Lung (tissue), 12 donors: ENCODE measurements around the gene BRD4. TPM values are rescaled to one million over a fixed set of nuclear protein-coding genes. Genes with fewer than 3 reads are reported as not detected.

ENCODE experiments used
- ATAC-seq: fragments of 200-7000 bp; cut with Tn5 transposase; one replicate; pipeline ENCODE4 v1.9.1; 2020; ENCODE audit warnings: moderate number of reproducible peaks; ENCODE audit not compliant: insufficient read depth, low FRiP score
- DNase-seq, 3 donors: peaks; one replicate each; pipeline ENCODE4 v3.0.0-alpha.2; 2013 to 2017
- H3K27ac ChIP-seq, 2 donors: one replicate each; pipeline ENCODE4 v1.5.1; 2013; ENCODE audit warnings: mild to moderate bottlenecking in 2 of 2, moderate library complexity in 2 of 2, control low read depth in 1 of 2, inconsistent platforms in 1 of 2, low read depth in 1 of 2, low read length in 1 of 2
- H3K27me3 ChIP-seq, 3 donors: one replicate each; pipeline ENCODE4 v1.5.1; 2013; ENCODE audit warnings: low read length in 2 of 3; ENCODE audit not compliant: control insufficient read depth in 3 of 3, insufficient read depth in 3 of 3
- H3K36me3 ChIP-seq, 4 donors: one replicate each; pipeline ENCODE4 v1.5.1; 2013; ENCODE audit warnings: low read length in 4 of 4, mild to moderate bottlenecking in 1 of 4, moderate library complexity in 1 of 4; ENCODE audit not compliant: control insufficient read depth in 4 of 4, insufficient read depth in 4 of 4
- H3K4me1 ChIP-seq, 5 donors: one replicate each; pipeline ENCODE4 v1.5.1; 2013; ENCODE audit warnings: low read length in 5 of 5, mild to moderate bottlenecking in 2 of 5, moderate library complexity in 1 of 5; ENCODE audit not compliant: control insufficient read depth in 5 of 5, insufficient read depth in 5 of 5
- H3K4me3 ChIP-seq: one replicate; pipeline ENCODE4 v1.5.1; 2013; ENCODE audit warnings: mild to moderate bottlenecking, control low read depth, moderate library complexity
- H3K9ac ChIP-seq, 2 donors: one replicate each; pipeline ENCODE4 v1.5.1; 2013; ENCODE audit warnings: low read length in 2 of 2, control low read depth in 1 of 2; ENCODE audit not compliant: insufficient read depth in 1 of 2
- H3K9me3 ChIP-seq, 4 donors: one replicate each; pipeline ENCODE4 v1.5.1; 2013; ENCODE audit warnings: low read length in 3 of 4, mild to moderate bottlenecking in 1 of 4, moderate library complexity in 1 of 4; ENCODE audit not compliant: control insufficient read depth in 4 of 4, insufficient read depth in 3 of 4
- CTCF ChIP-seq: IDR thresholded peaks from 2 replicates; pipeline ENCODE4 v1.5.1; 2012; ENCODE audit warnings: mild to moderate bottlenecking; ENCODE audit errors: control extremely low read depth, extremely low read depth
- WGBS, 2 donors: extraction: QIAGEN DNeasy Blood & Tissue Kit; methylation state at CpG; one replicate each; pipeline ENCODE4 v1.1.7; 2013; 5-methylcytosine and 5-hydroxymethylcytosine counted together
- polyA plus RNA-seq, 2 donors: library from polyadenylated mRNA; stranded (reverse); fragments of 200-250 nt; gene quantifications; one replicate each; pipeline ENCODE4 v1.2.1, GENCODE V29; 2013
- total RNA-seq, 2 donors: library from RNA; depleted of rRNA in 1 of 2; stranded (reverse); fragments of >200 nt in 1 of 2; gene quantifications; one replicate each; pipeline ENCODE4 v1.2.1, GENCODE V29; 2014 to 2021
- donor health status: control.
- donor health status: control.
- donor health status: Bipolar disorder and iron deficiency.
- donor health status: healthy.
- donor health status: DM: yes; HTN: yes; CAD: no.

Gene BRD4
- total and polyA plus RNA-seq, 4 donors: 23.2 to 89.0 (median 37.7) TPM

- DNase-seq (no peak), ATAC-seq (no peak)
- Histone ChIP-seq H3K9ac (peak overlapping the region in 1 of 2 donors; percentile 46), H3K4me1 (peaks cover 38 to 74% (median 49%) of the 10 kb centered on the region in 5 donors), H3K36me3 (peaks cover 0 to 4% (median 0%) of the 10 kb centered on the region in 4 donors), H3K27ac (no peak overlapping the region), H3K4me3 (no peak overlapping the region), H3K27me3 (no peaks in the 10 kb centered on the region), H3K9me3 (no peaks in the 10 kb centered on the region)
- no peak for TF ChIP-seq CTCF
- 34 to 60% methylated on average over 4 of the region's 4 CpGs for WGBS, 2 donors
Measured at GRCh38 chr19:15291548-15292021, 40.8 kb downstream of the BRD4 start.

GRCh38 chr19:15291089-15291488, 41.2 kb downstream of the BRD4 start:
- no peak for ATAC-seq
- Histone ChIP-seq H3K27me3 (no peaks in the 10 kb centered on the region), H3K9me3 (no peaks in the 10 kb centered on the region), H3K4me1 (peaks cover 37 to 77% (median 51%) of the 10 kb centered on the region in 5 donors), H3K36me3 (no peaks in the 10 kb centered on the region), H3K27ac (no peak overlapping the region), H3K9ac (no peak overlapping the region), H3K4me3 (no peak overlapping the region)
- TF ChIP-seq CTCF: no peak
- no peak for DNase-seq
- 86 to 90% methylated on average over 1 of the region's 1 CpG for WGBS, 2 donors

- no peak for DNase-seq
- Histone ChIP-seq H3K27me3 (no peaks in the 10 kb centered on the region), H3K4me1 (peaks cover 40 to 80% (median 51%) of the 10 kb centered on the region in 5 donors), H3K4me3 (no peak overlapping the region), H3K36me3 (no peaks in the 10 kb centered on the region), H3K9me3 (no peaks in the 10 kb centered on the region), H3K27ac (no peak overlapping the region), H3K9ac (no peak overlapping the region)
- no peak for TF ChIP-seq CTCF
- 70 to 76% methylated on average over 7 of the region's 7 CpGs for WGBS, 2 donors
- no peak for ATAC-seq
Measured at GRCh38 chr19:15290166-15290565, 42.2 kb downstream of the BRD4 start.

GRCh38 chr19:15289673-15290072, 42.7 kb downstream of the BRD4 start:
- no peak overlapping the region for H3K9ac ChIP-seq
- H3K27me3 ChIP-seq: no peaks in the 10 kb centered on the region
- H3K36me3 ChIP-seq: no peaks in the 10 kb centered on the region
- no peaks in the 10 kb centered on the region for H3K9me3 ChIP-seq
- DNase-seq (no peak), ATAC-seq (no peak)
- no peak overlapping the region for H3K27ac ChIP-seq
- peaks cover 41 to 80% (median 49%) of the 10 kb centered on the region in 5 donors for H3K4me1 ChIP-seq
- WGBS, 2 donors: 19 to 25% methylated on average over 3 of the region's 3 CpGs
- no peak for TF ChIP-seq CTCF
- no peak overlapping the region for H3K4me3 ChIP-seq
